ENCODE data around the gene BARX2.

GRCh38 chr11:129484068-129484467 is 108.4 kb downstream of the BARX2 start:
- TF ChIP-seq, protein P1, sequence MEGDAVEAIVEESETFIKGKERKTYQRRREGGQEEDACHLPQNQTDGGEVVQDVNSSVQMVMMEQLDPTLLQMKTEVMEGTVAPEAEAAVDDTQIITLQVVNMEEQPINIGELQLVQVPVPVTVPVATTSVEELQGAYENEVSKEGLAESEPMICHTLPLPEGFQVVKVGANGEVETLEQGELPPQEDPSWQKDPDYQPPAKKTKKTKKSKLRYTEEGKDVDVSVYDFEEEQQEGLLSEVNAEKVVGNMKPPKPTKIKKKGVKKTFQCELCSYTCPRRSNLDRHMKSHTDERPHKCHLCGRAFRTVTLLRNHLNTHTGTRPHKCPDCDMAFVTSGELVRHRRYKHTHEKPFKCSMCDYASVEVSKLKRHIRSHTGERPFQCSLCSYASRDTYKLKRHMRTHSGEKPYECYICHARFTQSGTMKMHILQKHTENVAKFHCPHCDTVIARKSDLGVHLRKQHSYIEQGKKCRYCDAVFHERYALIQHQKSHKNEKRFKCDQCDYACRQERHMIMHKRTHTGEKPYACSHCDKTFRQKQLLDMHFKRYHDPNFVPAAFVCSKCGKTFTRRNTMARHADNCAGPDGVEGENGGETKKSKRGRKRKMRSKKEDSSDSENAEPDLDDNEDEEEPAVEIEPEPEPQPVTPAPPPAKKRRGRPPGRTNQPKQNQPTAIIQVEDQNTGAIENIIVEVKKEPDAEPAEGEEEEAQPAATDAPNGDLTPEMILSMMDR (IDR thresholded peaks at IDR 0.05) = no peak
- TF ChIP-seq EP300 (IDR thresholded peaks at IDR 0.05) (no peak), POLR2A (IDR thresholded peaks at IDR 0.05) (no peak)

Data from tibial nerve (tissue), 4 donors.